GM21825 (cell line): ENCODE results near the gene UPF2.
A peak's percentile ranks its signal among the peaks of the same experiment; 100 is the strongest.
"Not testable (repeated sequence)": the region's sequence is repeated elsewhere in the genome, so short reads cannot be mapped to it uniquely, and the experiment has no call there.

Source experiments
- ATAC-seq: cut with Tn5 transposase; IDR thresholded peaks from one replicate; pipeline ENCODE4 v1.9.1; 2021; ENCODE audit warnings: mild to moderate bottlenecking, moderate library complexity; ENCODE audit not compliant: unreplicated experiment

The UPF2 gene

DNA sequence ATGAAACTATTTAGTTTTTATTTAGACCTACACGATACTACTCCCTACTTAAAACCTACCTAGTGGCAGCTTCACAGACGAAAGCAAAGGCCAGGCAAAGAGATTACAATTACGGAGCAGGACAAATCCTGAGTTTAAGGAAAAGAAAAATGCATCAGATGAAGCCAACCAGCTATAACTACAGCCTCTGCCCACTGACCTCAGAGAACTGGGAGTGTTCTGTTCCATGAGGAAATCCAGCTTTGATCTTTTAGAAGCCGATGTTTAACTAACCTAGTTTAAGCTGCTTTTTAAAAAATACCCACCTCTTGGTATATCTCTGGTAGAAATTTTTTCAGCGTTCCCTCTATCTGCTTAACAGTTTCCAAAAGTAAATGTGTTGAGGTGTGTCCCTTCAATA lies 3.0 kb upstream of the UPF2 start:
- ATAC-seq = no peak

GRCh38 chr10:12042409-12042796 lies 206 bp downstream of the UPF2 start:
- peak; percentile 6 for ATAC-seq

- no peak for ATAC-seq
Observed at GRCh38 chr10:12041766-12042408, 722 bp downstream of the UPF2 start.

GRCh38 chr10:12036073-12036655 lies 6.4 kb downstream of the UPF2 start:
- no peak for ATAC-seq

DNA sequence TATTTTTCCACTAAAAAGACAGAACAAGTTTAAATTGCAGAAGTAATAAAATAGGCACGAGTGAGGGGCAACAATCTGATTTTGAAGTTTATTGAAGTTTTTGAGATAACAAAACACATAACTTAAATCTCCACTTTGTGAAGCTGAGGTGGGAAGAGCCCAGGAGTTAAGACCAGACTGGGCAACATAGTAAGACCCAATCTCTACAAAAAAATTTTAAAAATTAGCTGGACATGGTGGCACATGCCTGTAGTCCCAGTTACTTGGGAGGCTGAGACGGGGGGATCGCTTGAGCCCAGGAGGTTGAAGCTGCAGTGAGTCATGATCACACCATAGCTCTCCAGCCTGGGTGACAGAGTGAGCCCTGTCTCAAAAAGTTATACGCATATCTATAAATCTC lies 11.2 kb downstream of the UPF2 start:
- no peak for ATAC-seq

DNA sequence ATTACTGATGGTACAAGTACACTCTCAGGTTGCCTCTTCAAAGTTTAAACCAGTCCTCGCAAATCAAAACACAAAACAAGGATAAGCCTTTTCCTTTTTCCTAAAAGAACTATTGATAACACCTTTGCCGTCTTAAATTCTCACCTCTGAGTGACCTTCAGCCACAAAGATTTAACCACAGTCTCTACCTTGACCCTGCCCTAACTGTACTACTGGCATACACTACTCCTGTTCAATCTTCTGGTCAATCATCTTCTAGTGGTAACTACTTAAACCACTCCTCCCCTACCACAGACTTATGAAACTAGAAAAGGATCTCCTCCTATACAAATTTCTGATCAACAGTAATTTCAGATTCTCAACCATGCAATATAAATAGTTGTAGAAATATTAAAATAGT lies 15.1 kb downstream of the UPF2 start:
- ATAC-seq = peak; percentile 81

GRCh38 chr10:12025591-12025990 lies 17.0 kb downstream of the UPF2 start:
- no peak for ATAC-seq

- ATAC-seq = no peak
Observed at GRCh38 chr10:12022580-12023257, 19.9 kb downstream of the UPF2 start.

GRCh38 chr10:12020574-12020973 lies 22.0 kb downstream of the UPF2 start:
- ATAC-seq = no peak

DNA sequence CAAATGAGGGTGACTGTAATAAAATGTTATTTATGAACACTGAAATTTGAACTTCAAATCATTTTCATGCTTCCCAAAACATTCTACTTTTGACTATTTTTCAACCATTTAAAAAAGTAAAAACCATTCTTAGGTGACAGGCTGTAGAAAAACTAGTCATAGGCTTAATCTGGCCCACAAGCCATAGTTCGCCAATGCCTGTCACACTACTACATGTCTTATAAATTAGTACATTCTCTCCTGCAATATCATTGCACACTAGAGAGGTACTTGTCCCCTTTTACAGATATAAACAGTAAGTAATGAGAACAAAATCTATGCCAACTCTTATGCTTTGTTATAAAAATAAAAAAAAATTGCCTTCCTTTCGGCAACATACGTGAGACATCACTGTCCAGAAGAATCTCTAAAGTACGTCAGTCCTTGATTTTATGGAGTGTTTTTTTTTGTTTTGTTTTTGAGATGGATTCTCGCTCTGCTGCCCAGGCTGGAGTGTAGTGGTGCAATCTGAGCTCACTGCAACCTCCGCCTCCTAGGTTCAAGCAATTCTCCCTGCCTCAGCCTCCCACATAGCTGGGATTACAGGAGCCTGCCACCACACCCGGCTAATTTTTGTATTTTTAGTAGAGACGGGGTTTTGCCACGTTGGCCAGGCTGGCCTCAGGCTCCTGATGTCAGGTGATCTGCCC lies 23.2 kb downstream of the UPF2 start:
- ATAC-seq = no peak

GRCh38 chr10:12018438-12019282 lies 23.9 kb downstream of the UPF2 start:
- no peak for ATAC-seq

GRCh38 chr10:12013926-12014325 lies 28.7 kb downstream of the UPF2 start:
- no peak for ATAC-seq

- not testable (repeated sequence) for ATAC-seq
Observed at GRCh38 chr10:12013391-12013790, 29.2 kb downstream of the UPF2 start.

GRCh38 chr10:12010353-12010752 lies 32.3 kb downstream of the UPF2 start:
- no peak for ATAC-seq

DNA sequence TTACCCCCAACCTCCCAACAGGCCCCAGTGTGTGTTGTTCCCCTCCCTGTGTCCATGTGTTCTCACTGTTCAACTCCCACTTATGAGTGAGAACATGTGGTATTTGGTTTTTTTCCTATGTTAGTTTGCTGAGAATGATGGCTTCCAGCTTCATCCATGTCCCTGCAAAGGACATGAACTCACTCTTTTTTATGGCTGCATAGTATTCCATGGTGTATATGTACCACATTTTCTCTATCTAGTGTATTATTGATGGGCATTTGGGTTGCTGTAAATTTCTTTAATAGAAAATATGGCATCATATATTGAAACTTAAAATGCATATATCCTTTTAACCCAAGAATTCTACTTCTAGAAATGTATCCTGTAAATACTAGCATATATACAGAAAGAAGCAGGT lies 33.8 kb downstream of the UPF2 start:
- ATAC-seq = not testable (repeated sequence)

- ATAC-seq = no peak
Observed at GRCh38 chr10:12006671-12007070, 35.9 kb downstream of the UPF2 start.

DNA sequence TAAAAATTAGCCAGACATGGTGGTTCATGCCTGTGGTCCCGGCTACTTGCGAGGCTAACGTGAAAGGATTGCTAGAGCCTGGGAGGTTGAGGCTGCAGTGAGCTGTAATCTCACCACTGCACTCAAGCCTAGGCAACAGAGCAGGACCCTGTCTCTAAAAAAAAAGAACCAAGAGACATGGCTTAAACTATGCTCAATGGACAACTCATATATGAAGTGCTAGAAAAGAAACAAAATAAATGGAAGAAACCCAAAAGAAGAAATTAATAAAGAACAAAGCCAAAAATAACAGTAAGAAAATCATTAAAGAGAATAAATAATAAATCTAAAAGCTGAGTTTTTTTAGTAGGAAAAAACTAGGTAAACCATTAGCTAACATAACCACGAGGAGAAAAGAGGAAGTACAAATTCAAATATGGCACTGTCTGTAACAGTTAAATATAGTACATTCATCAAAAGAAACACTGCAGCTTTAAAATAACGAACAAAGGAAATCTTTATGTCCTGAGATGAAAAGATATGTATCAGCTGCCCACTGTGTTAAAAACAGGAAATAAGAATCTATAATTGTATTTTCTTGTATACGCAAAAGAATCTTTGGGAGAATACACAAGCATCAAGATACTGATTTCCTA lies 48.7 kb downstream of the UPF2 start:
- ATAC-seq = peak; percentile 72

- ATAC-seq = no peak
Observed at GRCh38 chr10:11988924-11989323, 53.7 kb downstream of the UPF2 start.

DNA sequence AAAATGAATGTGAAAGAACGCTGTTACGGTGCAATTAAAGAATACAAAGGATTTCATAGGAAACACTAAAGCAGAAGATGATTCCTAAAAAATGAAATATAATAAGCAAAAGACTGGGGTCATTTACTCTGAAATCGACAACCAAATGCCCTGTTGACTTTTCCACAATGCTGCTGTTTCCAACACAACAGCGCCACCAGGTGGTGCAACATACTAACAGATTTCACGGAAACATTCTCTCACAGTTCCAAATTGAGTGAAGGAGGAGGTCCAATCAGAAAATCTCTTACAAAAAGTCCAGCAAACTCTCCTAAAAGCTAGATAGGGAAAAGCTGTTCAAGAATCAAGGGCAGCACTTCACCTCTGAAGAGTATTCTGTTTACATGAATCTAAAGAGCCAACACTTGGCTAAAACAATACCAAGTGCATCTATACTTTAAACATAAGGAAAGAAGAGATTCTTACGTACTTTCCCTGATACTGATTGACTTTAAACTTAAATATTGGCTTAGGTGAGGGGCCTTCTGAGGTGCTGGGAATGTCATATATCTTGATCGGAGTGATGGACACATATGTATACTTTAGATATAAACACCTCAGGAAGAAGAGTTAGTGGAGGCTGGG lies 55.9 kb downstream of the UPF2 start:
- ATAC-seq = no peak

DNA sequence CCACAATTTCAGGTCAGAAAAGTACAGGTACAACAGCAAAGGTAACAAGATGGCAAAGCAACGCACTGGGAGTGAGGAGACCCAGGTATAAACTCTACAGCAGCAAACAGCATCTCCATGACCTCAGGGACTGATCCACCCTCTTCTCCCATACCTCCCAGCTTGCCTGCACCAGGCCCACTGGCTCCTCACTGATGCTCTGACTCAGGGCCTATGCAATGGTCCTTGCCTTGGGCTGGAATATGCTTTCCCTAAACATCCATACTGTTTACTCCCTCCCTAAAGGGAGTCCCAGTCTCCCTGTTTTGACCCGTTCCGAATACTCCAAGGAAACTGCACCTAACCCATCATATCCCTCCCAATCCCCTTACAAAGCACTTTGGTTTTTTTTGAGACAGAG lies 60.4 kb downstream of the UPF2 start:
- ATAC-seq = no peak
